GM21717 (cell line): ENCODE measurements around the gene CERS6.

Experiments
- ATAC-seq: cut with Tn5 transposase; IDR thresholded peaks from one replicate; pipeline ENCODE4 v1.9.1; 2021; ENCODE audit warnings: mild to moderate bottlenecking, moderate library complexity; ENCODE audit not compliant: unreplicated experiment

The CERS6 gene

DNA sequence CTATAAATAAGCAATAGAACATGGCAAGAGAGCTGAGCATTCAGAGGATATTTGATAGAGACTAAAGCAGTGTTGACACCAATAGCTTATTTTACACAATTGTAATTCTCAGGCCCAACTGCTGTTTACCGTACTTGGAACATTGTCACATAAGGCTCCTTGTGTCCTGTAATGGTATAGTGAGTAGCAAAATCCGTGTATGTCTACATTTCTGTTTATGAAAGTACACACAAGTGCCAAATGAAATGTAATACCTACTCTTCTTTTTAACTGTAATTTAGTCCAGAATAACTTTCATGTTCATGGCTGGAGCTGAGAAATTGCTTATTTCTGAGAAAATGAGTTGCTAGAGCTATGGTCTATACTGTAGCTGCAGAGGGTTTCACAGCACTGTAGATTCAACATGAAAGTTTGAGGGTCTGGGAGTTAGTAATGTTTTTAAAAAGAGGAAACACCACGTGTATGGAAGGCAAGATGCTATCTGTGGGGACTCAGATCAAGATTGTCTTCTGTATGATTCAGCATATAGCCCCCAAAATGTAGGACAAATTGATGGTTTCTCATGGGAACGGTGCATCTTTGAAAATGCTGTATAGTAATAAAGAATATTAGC, 236.2 kb downstream of the CERS6 start:
- no peak for ATAC-seq

DNA sequence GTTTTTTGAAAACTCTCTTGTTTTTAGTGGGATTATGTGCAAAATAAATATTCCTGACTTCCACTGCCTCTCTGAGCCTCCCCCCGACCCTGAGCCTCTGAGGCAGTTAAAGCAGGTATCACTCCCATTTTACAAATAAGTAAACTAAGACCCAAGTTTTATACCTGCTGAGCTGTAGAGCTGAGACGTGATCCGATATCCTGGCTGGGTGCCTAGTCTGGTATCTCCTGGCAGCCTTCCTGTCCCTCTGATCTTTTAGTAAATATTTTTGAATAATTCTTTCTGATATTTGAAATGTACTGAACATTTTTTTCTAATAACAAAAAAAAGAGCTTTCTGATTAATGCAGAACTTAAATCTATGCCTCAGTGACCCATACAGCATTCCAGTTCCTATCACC, 238.1 kb downstream of the CERS6 start:
- no peak for ATAC-seq

DNA sequence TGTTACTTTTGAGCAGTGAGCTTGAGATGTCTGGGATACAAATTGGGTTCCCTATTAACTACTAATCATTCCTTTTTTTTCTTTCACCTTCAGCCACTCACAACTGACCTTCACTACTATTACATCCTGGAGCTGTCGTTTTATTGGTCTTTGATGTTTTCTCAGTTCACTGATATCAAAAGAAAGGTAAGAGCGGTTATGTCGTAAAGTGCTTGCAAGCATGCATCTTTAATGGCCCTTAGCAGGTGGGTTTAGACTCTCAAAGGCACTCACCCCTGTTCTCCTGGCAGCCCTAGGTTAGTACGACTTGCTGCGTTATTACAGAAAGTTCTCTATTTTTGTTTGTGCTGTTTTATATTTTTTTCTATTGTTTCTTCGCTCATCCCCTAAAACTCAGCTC, 238.8 kb downstream of the CERS6 start:
- ATAC-seq = no peak

DNA sequence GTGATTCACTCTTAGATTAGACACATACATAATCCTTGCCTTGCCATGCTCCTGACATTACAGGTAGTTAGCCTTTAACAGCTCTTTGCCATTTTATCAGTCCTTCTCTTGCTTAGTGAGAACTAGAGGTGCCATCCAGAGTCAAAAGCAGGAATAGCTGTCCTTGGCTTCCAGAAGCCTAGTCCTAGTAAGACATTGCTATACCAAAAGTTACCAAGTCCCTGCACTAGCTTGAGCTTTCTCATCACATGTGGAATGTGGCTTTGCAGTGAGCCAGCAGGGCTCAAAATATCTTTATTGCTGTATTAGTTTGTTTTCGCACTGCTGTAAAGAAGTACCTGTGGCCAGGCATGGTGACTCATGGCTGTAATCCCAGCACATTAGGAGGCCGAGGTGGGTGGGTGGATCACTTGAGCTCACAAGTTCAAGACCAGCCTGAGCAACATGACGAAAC, 241.6 kb downstream of the CERS6 start:
- ATAC-seq = no peak

DNA sequence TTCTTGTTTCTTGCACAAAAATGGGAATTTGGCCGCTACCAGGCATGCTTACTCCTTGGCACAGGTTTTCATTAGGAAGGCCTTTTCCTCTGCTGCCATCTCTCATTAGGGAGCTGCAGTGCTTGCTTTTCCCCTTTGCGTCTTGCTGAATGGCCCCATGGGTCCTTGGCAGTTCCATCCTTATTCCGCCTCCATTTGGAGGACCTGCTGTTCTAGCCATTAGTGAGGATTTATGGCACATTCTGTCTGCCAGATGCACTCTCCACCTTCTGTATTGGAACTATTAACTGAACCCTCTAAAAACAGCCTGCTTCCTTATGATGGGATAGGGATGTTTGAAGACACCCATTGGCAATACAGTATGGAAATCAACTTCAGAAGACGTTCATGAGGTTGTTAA, 242.9 kb downstream of the CERS6 start:
- no peak for ATAC-seq

DNA sequence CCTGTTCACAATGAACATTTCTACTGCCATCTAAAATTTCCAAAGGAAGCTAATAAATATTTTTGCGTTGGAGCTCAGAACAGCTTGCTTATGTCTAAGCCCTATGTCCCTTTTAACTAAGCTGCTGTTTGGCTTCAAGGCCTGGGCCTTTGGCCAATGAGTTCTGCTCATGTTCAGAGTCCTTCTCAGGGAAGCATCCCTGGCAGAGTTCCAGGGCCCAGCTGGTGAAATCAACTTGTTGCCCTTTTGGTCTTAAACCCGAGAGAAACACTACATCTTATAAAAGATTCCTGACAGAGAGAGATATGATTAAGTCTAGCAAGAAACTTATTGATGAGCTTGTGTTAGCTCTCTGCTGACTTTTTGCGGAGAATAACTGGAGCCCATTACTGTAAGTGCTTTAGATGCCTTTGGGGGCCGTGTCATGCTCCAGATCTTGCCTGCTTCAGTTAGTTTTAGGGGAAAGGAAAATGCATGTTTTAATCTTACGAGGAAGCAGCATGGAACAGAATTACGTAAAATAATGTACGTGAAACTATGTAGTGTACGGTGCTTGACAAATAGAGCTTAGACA, 243.9 kb downstream of the CERS6 start:
- ATAC-seq = no peak

DNA sequence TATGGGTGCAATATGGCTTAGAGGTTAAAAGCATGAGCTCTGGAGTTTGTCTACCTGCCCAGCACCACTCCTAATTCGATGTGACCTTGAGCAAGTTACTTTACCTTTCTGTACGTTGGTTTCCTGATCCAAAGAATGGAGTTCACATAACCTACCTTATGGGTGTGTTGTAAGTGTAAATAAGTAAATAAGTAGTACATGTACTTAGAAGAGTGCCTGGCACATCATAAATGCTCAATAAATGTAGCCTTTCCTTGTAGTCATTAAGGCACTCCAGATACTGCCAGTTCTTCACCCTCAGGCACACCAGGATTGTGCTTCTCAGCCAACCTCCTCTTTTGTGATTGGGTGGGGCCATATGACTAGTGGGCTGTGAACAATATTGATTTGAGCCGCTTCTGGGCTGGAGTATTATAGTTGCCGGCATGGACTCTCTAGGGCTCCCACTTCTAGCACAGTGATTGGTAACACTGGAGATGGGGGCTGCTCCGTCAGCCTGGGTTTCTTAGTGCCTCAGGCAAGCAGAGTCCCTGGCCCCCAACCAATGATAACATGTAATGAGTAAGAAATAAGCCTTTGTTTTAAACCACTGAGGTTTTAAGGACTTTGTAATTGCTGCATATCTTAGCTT, 244.7 kb downstream of the CERS6 start:
- ATAC-seq = no peak

DNA sequence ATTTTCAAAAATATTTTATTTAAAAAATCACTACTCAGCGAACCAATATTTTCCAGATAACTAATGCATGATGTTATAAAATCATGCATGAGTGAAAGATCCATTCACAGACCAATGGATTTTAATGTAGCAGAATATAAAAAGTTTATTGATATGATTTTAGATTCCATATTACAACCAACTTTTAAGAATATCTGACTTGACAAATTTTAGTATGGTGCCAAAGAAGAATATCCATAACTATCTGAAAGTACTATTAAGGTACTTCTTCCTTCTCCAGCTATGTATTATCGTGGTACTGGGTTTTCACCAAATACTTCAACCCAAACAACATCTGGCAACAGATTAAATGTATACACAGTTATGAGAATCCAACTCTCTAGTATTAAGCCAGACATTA, 246.5 kb downstream of the CERS6 start:
- ATAC-seq = no peak

DNA sequence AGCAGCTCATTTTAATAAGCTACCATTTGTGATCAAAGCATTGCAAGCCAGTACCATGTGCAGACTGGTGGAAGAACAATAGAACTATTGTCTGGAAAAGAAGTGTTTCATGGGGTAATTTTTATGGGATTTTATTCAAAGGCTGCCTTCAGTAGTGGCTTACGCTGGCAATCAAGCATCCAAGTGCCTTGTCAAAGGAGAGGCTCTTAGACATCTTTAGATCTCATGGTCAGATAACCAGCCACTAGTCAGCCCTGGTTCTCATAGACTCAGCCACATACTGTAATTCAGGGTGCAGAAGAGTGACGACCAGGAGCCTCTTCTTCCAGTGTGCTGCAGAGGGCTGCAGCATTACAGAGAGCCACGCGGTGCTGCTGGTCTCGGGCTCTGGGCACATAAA, 247.9 kb downstream of the CERS6 start:
- ATAC-seq = no peak

DNA sequence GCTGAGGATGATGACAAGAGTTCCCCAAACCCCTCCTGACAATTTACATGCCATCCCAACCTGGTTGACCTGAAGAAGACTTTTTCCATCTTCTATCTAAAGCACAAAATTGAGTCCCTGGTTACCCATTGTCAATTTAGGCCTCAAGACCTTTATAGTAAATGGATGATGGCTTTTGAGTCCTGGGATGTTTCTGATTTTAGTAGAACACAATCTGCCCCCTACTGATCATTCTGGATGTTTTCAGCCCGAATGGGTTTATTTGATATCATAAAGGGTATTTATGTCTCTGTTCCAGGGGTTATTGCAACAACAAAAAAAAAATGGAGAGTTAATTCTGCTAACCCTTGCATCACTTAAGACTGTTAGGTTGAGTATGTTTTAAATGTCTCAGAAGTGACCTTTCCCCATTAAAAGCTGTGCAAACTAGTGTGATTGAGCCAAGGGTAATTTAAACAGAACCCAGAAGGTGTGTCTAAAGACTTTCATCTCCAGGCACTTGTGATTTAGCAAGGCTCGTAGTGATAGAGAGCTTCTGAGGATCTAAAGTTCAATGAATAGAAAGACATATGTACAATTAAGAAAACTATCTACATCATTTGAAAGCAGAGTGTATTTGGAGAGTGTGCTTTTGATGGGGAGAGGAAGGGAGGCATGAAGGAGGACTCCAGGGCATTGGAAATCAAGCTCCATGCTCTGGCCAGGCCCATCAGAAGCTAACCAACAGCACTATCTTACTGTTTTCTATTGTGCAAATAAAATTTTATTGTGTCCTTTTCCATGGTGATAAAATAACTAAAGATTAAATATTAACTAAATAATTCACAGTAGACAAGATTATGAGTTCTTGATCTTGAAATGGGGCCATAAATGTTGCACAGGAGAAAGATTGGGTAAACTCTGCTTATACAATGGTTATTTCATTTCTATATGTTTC, 249.7 kb downstream of the CERS6 start:
- no peak for ATAC-seq

DNA sequence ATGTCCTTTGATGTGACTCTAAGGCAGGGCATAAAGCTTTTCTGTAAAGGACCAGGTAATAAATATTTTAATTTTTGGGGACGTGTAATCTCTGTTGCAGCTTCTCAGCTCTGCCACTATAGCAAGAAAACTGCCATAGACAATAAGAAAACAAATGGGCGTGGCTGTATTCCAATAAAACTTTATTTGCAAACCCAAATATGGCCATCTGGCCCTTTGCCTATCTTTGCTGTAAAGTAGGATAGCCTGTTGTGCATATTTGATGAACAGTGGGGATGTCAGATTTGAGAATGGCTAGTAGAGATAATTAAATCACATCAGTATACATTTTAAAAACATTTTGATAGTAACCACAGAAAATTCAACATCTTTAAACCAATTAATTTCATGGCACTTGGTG, 250.7 kb downstream of the CERS6 start:
- ATAC-seq = no peak

DNA sequence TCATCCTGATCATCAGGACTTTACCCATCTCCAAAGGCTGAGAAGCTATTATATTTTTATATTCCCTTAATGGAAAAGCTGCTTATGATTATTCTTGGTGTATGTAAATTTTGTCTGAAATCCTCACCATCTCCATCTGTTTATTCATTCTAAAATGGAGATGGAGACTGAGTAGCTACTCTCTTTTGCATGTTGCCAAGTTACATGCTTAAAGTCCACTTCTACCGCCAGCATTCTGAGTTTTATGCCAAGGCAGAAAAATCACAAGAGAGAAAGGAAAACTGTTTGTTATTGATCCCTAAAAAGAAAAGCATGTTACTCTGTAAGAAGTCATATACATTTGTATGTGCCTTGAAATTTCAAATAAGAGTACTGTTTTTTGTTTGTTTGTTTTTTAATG, 252.0 kb downstream of the CERS6 start:
- ATAC-seq = no peak

DNA sequence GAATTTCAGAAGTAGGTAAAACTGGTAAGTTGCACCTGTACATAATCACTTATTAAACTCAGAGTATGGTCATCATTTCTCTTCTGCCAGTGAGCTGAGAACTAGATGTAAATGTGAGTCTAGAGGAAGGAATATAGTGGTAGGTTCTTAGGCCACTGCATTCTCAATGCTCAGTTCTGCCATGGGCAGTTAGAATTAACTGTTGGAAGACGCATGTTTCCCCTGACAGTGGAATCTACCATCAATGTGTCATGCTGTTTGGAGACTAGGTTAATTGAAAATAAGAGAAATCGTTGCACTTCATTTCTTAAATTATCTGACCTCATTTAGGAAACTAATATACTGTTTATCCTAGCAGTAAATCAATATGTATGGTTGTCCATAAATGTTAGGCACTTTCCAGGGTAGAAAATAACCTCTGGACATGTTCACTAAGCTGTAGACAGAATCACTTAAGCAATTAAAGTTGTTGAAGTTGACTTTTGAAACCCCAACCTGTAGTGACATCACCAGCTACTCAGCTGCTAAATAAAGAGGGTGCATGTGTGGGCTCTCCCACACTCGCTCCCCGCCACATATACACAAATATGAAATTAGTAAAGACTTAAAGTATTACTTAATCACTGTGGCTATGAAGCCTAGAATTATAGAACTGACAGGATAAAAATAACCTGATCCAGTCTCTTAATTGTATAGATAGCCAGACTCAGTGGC, 254.8 kb downstream of the CERS6 start:
- no peak for ATAC-seq

DNA sequence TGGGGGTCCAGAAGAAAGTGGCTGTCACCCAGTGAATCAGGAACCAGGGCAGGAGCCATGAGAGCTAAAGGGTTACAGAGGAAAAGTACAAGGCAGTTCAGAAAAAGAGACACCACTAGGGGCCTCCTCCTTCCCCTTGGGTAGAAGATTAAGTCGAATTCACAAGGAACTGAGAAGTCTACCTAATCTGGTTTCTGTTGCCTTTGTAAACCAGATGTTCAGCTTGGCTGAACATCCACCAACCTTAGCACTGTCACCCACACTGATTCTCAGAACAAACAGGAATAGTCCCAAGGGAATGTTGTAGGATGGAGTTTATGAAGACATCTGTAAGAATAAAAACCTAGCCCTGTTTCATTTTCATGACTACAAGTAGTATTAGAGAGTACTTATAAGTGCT, 256.0 kb downstream of the CERS6 start:
- ATAC-seq = peak; percentile 98

DNA sequence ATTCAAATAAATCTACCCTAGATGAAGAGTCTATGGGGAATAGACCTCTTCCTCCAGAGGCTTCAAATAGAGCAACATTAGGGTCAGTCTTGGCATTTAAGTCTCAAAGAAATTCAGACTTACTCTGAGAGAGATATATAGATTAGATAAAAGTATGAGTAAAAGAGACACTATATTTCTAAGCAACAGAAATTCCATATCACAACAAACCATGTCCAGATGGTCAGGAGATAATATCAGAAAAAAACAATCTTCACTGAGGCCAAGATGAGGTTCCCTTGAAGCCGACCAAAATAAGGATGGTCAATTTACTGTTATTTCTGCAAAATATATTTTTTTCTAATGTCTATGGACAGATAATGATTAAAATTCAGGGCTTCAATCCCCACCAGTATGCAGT, 257.3 kb downstream of the CERS6 start:
- no peak for ATAC-seq

DNA sequence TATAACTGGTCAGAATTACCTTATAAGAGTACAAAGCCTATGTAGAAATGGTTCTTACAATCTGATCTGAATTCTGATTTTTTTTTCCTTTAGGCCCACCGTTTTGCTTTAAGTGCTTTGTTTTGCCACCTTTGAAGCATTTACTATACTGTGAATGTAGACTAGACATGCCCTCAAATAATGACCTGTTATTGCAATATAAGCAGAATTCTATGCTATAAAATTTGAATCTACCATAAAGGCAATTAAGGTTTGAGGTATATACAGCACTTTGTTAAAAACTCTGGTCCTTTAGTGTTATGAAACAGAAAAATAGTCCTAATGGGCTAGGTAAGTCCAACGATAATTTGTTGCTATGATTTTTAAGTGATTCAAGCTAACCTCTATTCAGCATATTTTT, 259.8 kb downstream of the CERS6 start:
- no peak for ATAC-seq

DNA sequence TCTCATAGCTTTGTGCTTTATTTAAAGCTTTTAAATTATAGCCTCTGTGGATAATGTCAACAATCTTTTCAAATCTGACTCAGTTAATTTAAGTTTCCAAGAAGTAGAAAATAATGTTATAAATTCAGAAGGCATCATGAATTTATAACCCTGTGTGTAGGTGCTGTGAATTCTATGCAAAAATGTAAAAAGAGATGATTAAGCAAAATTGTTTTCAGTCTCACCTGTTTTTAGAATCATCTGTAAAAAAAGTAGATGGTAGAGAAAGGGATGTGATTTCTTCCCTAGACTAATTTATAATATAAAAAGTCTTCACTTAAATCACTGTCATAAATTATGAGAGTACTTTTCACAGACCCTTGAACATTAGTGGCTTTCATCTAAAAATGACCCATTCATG, 260.8 kb downstream of the CERS6 start:
- ATAC-seq = no peak

DNA sequence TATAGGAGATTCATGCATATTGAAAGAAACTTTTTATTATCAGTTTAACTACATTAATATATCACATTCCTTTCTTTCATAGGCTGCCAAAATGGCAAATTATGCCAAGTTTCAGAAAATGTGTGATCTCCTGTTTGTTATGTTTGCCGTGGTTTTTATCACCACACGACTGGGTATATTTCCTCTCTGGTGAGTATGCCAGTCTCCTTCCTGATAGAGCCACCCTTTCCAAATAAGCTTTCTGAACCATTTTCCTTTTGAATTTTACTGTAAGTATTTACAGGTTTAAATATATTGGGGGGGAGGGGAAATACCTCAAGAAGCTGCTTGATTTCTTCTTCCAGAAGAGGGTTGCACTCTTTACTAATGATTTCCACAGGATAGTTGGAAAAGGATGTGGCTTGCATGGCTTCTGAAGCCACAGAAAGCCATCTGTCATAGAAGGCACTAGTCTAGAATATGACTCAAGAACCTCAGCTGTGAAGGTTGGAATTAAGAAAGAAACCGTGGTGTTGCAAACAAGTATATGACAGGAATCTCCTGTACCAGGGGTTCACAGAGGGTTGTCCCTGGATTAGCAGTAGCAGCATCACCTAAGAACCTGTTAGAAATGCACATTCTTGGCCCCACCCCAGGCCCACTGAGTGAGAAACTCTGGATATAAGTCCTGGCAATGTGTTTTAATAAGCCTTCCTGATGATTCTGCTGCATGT, 261.9 kb downstream of the CERS6 start:
- ATAC-seq = no peak

DNA sequence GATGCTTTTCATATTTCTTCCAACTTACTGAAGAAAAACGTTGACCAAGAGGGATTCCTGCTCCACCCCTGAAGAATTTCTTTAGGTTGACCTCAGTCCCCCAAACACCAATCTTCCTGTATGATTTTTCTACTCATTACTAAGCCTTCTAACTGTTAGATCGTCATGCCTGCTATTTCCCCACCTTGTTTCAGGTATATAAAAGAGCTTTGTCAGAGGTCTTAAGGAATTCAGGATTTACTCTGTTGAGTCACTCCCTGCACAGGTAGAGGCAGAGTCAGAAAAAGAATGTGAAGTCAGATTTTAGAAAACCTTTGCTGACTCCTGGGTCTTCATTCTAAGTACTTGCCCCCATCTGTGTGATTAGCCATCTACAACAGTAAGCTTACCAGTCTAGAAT, 262.6 kb downstream of the CERS6 start:
- ATAC-seq = no peak

DNA sequence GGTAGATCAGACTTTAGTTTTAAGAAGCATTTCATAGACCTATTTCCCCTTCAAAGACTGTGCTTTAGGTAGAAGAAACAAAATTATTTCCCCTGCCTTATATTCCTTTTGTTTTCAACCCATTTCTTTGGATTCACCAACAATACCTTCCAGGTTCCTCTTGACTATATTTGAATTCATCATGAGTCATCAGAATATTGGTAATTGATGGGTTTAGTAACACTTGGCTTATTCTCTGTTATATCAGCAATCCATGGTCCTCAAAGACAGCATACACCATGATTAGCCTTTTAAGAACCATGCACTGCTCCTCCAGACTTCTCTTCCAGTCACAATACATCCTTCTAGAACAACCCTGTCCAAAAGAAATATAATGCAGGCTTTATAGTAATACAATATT, 263.4 kb downstream of the CERS6 start:
- ATAC-seq = no peak
